ENCODE results near the gene TMEM63A.

TMEM63A gene

DNA sequence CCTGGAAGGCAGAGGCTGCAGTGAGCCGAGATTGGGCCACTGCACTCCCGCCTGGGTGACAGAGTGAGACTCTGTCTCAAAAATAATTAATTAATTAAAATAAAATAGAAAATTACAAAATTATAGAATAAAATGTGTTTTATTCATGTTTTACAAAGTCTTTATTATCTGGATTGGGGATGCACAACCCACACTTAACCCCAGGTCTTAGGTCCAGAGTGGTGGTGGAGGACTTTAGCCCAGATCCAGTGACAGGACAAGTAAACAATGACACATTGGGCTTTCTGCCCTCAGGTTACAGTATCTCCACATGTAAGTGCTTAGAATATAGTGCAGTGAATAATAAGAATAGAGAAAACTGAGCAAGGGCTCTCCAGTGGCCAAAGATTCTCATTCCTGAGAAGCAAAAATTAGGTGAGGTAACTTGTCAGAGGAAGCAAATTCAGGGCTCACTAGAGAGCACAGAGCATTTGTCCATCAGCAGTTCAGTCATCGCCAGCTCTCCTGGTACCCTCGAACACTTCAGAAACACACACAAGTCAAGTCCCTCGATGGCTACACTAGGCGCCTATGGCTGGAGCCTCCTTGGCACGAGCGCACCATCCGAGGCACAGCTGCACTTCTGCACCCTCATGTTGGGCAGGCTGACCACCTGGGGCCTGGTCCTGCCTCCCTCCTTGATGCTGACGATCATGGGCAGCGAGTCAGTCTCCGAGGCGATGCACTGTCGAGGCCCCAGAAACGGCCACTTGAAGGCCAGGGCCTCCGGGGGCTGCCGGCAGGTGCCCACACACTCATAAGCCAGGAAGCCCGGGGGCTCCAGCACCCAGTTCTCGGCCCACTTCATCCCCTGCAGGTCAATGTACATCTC, 4.2 kb upstream of the TMEM63A start:
- DNase-seq (ENCODE audit: low spot score): no peak

GRCh38 chr1:225885336-225885735, 3.2 kb upstream of the TMEM63A start:
- no peak for DNase-seq (ENCODE audit: low spot score)

DNA sequence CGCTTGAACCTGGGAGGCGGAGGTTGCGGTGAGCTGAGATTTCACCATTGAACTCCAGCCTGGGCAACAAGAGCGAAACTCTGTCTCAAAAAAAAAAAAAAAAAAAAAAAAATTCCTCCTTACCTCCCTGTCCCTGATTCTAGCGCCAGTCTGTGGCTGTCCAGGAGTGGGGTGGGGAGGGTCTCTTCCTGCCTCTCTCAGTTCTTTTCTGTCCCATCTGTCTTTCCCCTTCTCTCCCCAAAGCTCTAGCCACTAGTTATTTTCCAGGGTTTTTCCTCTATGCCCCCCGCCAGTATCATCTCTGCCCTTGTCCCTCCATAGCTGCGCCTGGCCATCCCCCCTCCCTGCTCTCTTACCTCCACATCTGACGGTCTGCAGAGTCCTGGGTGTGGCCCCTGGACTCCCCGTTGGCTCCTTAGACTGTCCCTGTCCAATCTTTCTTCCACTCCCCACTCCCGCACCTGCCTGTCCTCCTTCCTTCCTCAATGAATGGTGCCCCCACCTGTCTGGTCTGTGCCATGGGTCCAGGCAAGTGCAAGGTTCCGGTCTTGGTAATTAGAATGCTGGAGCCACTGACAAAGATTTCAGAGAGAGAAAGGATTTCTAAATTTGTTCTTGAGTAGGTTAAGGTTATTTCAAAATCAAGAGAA, 1.6 kb upstream of the TMEM63A start:
- DNase-seq (ENCODE audit: low spot score): no peak

DNA sequence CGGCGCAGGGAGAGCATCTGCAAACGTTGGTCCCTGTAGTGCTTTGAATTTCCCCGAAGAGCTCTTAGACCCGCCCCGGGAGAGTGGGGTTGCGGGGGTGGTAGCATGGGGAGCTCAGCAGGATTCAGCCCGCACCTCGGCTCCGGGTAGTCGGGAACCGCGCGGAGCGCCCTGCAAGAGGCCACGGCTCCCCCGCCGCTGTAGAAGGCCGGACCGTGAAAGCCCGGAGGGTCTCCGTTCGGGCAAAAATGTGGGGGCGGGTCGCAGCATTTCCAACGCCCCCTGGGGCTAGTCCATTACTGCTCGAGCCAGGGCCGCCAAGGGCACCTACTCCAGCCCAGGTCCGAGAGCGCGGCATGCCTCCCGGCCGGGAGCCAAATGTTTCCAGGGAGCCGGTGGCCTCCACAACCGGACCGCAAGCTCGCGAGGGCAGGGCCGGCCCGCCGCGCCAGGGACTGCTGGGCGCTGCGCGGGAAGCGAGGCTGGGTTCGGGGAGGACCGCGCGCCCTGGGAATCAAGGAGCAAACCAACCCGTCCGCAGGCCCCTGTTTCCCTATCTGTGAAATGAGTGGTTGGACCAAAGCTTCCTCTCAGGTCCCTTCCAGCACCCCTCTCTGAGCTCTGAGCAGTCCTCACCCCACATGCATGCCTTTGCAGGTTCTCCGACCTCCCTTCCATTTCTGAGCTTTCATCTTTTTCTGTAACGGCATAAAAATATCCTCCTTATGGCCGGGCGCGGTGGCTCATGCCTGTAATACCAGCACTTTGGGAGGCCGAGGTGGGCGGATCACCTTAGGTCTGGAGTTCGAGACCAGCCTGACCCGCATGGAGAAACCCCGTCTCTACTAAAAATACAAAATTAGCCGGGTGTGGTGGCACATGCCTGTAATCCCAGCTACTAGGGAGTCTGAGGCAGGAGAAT, 775 bp upstream of the TMEM63A start:
- no peak for DNase-seq (ENCODE audit: low spot score)

DNA sequence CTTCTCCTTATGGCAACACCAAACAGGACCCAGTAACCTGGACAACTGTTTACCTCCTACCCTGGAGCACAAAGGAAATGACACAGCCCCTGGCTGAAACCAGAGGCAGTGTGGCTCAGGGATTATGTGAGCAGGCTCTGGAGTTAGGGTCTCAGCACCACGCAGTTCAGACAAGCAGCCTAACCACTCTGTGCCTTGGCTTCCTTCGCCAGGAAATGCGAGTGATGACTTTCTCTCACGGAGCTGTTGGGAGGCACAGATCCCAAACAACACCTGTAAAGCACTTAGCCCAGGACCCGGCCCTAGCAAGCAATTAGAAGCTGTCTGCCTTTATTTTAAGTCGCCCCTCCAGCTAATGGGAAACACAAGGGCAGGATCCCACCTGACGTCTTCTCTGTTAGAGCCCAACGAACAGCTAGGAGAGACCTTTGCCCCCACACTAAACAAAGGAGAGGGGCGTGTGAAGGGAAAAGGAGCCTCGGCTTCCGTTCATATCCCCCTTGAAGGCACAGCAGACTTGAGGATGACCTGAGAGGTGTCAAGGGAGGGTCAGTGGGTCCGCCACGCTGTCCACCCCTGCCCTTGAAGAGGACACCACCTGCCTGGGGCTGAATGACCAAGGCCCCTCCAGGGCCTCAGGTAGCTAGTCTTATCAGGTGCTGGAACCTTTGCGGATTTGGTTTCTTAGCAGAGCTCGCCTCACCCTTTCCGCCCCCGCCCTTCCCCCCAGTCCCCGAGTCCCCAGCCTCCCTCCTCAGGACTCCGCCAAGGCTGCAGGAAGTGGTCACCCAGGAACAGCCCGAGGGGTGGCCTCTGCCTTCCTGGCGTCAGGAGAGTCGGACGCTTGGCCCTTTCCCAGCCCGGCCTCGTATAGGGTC, 860 bp downstream of the TMEM63A start:
- DNase-seq (ENCODE audit: low spot score): peak; percentile 20

- DNase-seq (ENCODE audit: low spot score): no peak
Observed at GRCh38 chr1:225880636-225881035, 1.5 kb downstream of the TMEM63A start.

- no peak for DNase-seq (ENCODE audit: low spot score)
Observed at GRCh38 chr1:225880222-225880588, 2.0 kb downstream of the TMEM63A start.

GRCh38 chr1:225879521-225880221, 2.5 kb downstream of the TMEM63A start:
- no peak for DNase-seq (ENCODE audit: low spot score)

DNA sequence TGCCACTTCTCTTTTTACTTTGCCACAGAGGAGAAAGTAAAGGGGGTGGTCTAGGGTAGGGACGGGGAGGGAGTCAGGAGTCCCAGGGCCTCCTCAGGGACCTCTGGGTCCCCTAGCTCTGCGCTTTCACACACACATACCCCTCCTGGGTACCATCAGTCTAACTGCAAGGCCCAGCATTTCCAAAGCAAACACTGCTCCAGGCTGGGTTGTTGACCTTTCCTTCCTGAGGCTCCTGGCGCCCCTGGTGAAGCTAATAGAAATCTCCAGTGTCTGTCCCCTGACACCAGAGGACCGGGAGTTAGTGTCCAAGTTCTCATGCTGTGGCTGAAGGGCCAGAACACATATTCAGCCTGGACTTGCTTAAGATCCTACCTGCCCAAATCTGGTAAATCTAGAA, 3.9 kb downstream of the TMEM63A start:
- DNase-seq (ENCODE audit: low spot score): no peak

DNA sequence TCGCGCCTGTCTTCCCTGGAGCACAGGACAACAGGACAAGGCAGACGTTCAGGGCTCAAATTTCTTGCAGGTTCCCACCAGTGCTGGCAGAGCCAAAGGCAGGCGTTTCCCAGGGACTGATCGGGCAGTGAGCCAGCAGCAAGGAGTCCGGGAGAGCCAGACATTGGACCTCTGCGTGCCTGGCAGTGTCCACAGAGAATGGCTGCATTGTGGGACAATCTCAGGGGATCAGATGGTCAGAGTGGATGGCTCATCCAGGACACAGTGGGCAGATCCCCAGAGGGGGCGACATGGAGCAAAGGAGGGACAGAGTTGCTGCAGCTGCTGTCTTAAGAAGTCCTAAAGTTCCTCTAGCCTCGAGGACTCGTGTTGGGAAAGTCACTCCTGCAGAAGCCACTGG, 4.6 kb downstream of the TMEM63A start:
- peak; percentile 51 for DNase-seq (ENCODE audit: low spot score)

DNA sequence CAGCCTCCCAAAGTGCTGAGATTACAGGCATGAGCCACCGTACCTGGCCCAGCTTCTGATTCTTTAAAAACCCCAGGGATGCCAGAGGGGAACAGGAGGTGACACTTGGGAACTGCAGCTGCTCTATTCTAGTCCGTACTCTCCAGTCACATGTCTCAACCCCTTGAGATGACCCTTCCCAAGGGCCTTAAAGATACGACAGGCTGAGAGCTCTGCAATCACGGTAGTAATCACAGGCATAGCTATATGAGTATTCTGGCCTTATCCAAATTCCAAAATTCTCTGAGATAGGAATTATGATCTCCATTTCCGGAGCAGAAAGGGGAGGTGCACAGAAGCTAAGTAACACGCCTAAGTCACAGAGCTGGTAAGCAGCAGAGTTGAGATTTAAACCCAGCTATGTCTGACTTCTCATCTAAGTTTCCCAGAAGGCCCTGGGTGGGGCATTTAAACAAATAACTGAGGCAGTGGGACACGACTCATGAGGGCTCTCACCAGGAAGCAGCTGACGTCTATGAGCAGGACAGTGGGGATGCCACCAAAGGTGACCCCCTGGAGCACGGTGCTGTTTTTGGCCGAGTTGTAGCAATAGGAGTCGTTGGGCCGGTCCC, 5.2 kb downstream of the TMEM63A start:
- DNase-seq (ENCODE audit: low spot score): no peak

DNA sequence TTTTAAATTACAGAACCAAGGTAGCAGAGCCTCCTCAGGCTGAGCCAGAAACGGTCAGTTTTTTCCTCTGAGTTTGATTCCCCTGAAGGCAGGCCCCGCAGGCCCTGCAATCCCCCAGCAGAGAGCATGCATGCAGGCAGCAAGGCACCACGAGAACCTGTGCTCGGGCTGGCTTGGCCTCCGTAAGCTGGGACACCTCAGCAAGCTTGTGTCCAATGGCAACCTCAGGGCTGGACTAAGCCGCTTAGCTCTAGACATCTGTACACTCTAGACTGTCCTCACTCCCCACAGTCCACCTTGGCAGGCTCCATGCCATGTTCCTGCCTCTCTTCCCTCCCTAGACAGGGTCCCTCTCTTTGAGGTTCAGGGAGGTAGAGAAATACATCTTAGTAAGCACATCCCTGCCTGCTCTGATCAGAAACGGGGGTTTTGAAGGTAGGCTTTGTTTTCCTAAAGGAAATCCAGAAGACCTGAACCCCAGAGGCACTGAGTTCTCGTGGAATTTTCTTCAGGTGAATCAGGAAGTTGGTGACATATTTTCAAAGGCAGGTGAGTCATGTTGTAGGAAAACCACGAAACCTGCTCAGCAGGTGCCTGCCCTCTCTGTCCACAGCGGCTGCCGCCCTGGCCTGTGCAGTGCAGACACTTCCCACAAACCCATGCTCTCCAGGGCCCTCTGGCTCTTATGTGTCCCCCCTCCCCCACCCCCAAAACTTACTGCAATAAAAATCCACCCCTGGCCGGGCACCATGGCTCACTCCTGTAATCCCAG, 7.0 kb downstream of the TMEM63A start:
- no peak for DNase-seq (ENCODE audit: low spot score)

DNA sequence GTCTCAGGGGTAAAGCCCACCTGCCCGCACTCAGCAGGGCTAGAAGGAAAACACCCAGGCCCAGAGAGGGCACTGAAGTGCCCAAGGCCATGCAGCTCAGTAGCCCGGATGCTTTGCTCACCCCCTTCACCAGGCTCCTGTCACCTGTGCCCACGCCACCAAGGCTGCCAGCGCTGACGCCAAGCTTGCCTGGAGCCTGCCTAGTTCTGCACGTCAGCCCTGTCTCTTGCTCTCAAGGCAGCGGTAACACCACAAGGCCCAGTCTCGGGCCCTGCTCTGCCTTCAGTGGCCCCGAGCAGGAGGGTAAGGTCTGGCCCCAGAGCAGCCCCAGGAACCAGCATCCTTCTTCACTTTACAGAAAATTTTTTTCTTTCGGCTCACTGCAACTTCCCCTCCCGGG, 7.7 kb downstream of the TMEM63A start:
- DNase-seq (ENCODE audit: low spot score): no peak

DNA sequence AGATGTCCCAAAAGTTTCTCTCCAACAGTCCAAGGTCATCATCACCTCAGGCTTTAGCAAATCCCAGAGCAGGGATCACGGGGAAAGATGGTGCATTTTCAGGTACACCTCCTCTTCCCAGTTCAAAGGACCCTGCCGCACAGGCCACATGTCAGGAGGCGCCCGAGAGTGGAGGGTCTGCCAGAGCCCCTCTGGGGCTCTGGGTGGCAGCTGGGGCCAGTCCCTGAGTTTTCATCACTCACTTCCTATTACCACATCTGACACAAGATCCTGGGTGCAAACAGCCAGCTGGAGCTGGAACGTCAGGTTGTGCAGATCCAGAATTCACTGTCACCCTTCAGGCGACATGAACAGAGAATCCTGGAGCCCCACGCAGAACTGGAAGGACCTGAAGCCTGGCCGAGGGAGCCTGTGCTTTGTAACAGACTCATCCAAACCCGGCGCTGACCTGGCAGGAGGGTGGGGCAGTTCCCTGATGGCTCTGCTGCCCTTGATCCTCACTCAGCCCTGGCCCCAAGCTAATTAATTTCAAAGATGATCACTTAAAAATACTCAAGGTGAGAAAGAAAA, 8.8 kb downstream of the TMEM63A start:
- DNase-seq (ENCODE audit: low spot score): no peak

GRCh38 chr1:225872075-225872430, 10.1 kb downstream of the TMEM63A start:
- DNase-seq (ENCODE audit: low spot score): no peak

- DNase-seq (ENCODE audit: low spot score): no peak
Observed at GRCh38 chr1:225871359-225872074, 10.7 kb downstream of the TMEM63A start.

- no peak for DNase-seq (ENCODE audit: low spot score)
Observed at GRCh38 chr1:225870911-225871310, 11.3 kb downstream of the TMEM63A start.

DNA sequence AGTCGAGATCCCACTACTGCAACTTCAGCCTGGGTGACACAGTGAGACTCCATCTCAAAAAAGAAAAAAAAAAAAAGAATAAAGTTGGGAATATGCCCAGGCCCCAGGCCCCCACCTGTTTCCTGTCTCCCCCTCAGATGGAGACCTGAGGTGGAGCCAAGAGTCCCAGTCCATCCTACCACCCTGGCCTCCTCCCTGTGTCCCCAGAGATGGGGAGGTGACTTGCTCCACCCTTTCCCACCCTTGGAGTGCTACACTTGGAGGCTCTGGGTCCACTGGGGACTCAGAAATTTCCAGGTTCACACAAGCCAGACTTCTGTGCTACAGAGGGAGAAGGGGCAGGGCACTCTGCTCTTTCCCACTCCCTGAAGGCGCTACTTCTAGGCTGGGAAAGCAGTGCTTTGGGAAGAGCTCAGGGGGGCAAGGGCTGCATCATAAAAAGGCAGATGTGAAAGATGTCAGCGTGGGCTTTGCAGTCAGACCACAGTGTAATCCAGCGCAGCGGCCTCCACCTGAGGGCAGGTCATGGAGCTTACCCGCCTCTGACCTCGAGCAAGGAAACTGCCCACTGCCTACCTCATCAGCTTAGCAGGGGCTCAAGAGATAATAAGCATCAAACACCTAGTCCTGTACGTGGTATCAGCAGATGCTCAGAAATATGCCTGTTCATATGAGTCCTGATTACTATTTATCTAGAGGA, 13.4 kb downstream of the TMEM63A start:
- no peak for DNase-seq (ENCODE audit: low spot score)

Data from NAMALWA (cell line).